Panc1 (cell line): ENCODE measurements around the gene MAP3K7. TPM values are rescaled to one million over a fixed set of nuclear protein-coding genes. Genes with fewer than 3 reads are reported as not detected.

Experiments used
- ATAC-seq: fragments of 200-7000 bp; cut with Tn5 transposase; 2 replicates; pipeline ENCODE4 v1.9.1; 2020; ENCODE audit warnings: mild to moderate bottlenecking, moderate library complexity
- BruUV-seq: library from RNA; stranded (reverse); fragments of 400-500 nt; replicated peaks from 2 replicates; lab custom pipeline; 2021; lab: Mats Ljungman, UMichigan
- CTCF ChIA-PET: fragments of 300-600 bp; sonication (Branson Sonifier 250); formaldehyde crosslinking; loops from one replicate; lab custom pipeline; 2022; ENCODE audit warnings: antibody characterized with exemption; lab: Charles Lee
- POLR2A ChIA-PET: fragments of 300-600 bp; sonication (Branson Sonifier 250); formaldehyde crosslinking; loops from one replicate; lab custom pipeline; 2022; ENCODE audit warnings: antibody characterized with exemption; lab: Charles Lee
- DNase-seq: peaks from one replicate; pipeline ENCODE4 v3.0.0-alpha.2; 2010; ENCODE audit warnings: low read depth, low spot score
- H3K27ac ChIP-seq: 2 replicates; pipeline ENCODE4 v1.5.1; 2011; ENCODE audit warnings: mild to moderate bottlenecking, low read length, inconsistent platforms
- H3K27me3 ChIP-seq: fragments of 200-500 bp; sonication (Bioruptor generic); 2 replicates; pipeline ENCODE4 v1.6.0; 2014; ENCODE audit warnings: low read length, inconsistent platforms; ENCODE audit not compliant: control insufficient read depth, insufficient read depth
- H3K36me3 ChIP-seq: fragments of 200-500 bp; sonication (Bioruptor generic); 2 replicates; pipeline ENCODE4 v1.5.1; 2014; ENCODE audit warnings: inconsistent platforms, mild to moderate bottlenecking, low read length, moderate library complexity; ENCODE audit not compliant: control insufficient read depth, insufficient read depth
- H3K4me1 ChIP-seq: 2 replicates; pipeline ENCODE4 v1.5.1; 2011; ENCODE audit warnings: inconsistent platforms, mild to moderate bottlenecking, low read length, moderate library complexity; ENCODE audit not compliant: control insufficient read depth, insufficient read depth
- H3K4me3 ChIP-seq, 2 experiments: 2 replicates each; pipeline ENCODE4 v1.5.1; 2011 to 2012; ENCODE audit warnings: low read depth in 2 of 2, low read length in 2 of 2, mild to moderate bottlenecking in 2 of 2, inconsistent platforms in 1 of 2, moderate library complexity in 1 of 2
- H3K9me3 ChIP-seq: fragments of 200-500 bp; sonication (Bioruptor generic); 2 replicates; pipeline ENCODE4 v1.5.1; 2014; ENCODE audit warnings: low read depth, mild to moderate bottlenecking, inconsistent platforms, low read length, moderate library complexity; ENCODE audit not compliant: control insufficient read depth, insufficient read depth
- POLR2AphosphoS5 ChIP-seq: IDR thresholded peaks from 2 replicates; pipeline ENCODE4 v1.6.1; 2012; ENCODE audit warnings: mild to moderate bottlenecking, low read depth, low read length, moderate library complexity
- SIN3A ChIP-seq: IDR thresholded peaks from 2 replicates; pipeline ENCODE4 v1.6.1; 2012; ENCODE audit warnings: low read depth, mild to moderate bottlenecking, low read length, moderate library complexity, borderline replicate concordance; ENCODE audit not compliant: insufficient read depth
- TCF7L2 ChIP-seq: IDR thresholded peaks from 2 replicates; pipeline ENCODE4 v1.6.1; 2011; ENCODE audit warnings: mild to moderate bottlenecking, low read depth, low read length, inconsistent platforms
- in situ Hi-C: cut with HindIII; loops from 2 replicates; pipeline ENCODE4 v1.10.0; 2016; ENCODE audit warnings: low sequenced_read_pairs, low pct_unique_long_range_greater_than_20kb
- intact Hi-C: fragments of 100-400 bp; cut with micrococcal nuclease; formaldehyde crosslinking; loops from one replicate; pipeline ENCODE4 v1.10.0; 2022; ENCODE audit not compliant: unreplicated experiment
- total RNA-seq: library from RNA; stranded (reverse); gene quantifications from one replicate; pipeline ENCODE4 v1.2.1, GENCODE V29; 2021; ENCODE audit not compliant: unreplicated experiment
- TF ChIP-seq, protein P1 (sequence below): fragments of 450-650 bp; IDR thresholded peaks from 2 replicates; pipeline ENCODE4 v1.5.1; 2017; ENCODE audit warnings: mild to moderate bottlenecking
- TF ChIP-seq, protein P2 (sequence below), 2 experiments: IDR thresholded peaks; 2 replicates each; pipeline ENCODE4 v1.6.1; 2011 to 2012; ENCODE audit warnings: low read depth in 2 of 2, control low read depth in 1 of 2, low read length in 1 of 2, mild to moderate bottlenecking in 1 of 2, moderate library complexity in 1 of 2; ENCODE audit not compliant: insufficient read depth in 1 of 2

MAP3K7 gene
- total RNA-seq, 1 experiment from 2014 or later = 33.1 TPM

DNA sequence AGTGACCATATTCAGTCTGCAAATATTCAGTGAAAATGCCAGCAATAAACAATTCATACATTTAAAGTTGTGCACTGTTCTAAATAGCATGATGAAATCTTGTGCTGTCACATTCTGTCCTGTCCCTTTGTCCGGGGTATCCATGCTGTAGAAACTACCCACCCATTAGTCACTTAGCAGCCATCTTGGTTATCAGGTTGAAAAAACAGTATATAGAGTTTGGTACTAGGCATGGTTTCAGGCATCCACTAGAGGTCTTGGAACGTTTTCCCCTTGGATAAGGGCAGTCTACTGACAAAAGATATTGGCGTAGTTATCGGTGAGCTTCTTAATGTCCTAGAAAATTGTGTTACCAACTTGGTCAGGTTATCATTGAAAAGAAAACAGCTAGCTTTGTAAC is 12.3 kb upstream of the MAP3K7 start:
- no peaks in the 10 kb centered on the region; the same call in 1 of the 2 replicates for H3K36me3 ChIP-seq
- ATAC-seq (no peak), DNase-seq (no peak)
- H3K27ac ChIP-seq = no peak overlapping the region
- ChIA-PET CTCF (no interaction called here), POLR2A (no interaction called here)
- H3K4me1 ChIP-seq = no peaks in the 10 kb centered on the region; the same call in 1 of the 2 replicates
- no peaks in the 10 kb centered on the region for H3K9me3 ChIP-seq
- no peak overlapping the region for H3K4me3 ChIP-seq
- peaks cover 4% of the 10 kb centered on the region for H3K27me3 ChIP-seq
- in situ Hi-C loops = no loop called here
- no TSS peak for BruUV-seq
- intact Hi-C loops = no loop called here
- TF ChIP-seq, protein P1, sequence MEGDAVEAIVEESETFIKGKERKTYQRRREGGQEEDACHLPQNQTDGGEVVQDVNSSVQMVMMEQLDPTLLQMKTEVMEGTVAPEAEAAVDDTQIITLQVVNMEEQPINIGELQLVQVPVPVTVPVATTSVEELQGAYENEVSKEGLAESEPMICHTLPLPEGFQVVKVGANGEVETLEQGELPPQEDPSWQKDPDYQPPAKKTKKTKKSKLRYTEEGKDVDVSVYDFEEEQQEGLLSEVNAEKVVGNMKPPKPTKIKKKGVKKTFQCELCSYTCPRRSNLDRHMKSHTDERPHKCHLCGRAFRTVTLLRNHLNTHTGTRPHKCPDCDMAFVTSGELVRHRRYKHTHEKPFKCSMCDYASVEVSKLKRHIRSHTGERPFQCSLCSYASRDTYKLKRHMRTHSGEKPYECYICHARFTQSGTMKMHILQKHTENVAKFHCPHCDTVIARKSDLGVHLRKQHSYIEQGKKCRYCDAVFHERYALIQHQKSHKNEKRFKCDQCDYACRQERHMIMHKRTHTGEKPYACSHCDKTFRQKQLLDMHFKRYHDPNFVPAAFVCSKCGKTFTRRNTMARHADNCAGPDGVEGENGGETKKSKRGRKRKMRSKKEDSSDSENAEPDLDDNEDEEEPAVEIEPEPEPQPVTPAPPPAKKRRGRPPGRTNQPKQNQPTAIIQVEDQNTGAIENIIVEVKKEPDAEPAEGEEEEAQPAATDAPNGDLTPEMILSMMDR = no peak
- TF ChIP-seq SIN3A = no peak
- no peak for TF ChIP-seq TCF7L2
- TF ChIP-seq, protein P2, sequence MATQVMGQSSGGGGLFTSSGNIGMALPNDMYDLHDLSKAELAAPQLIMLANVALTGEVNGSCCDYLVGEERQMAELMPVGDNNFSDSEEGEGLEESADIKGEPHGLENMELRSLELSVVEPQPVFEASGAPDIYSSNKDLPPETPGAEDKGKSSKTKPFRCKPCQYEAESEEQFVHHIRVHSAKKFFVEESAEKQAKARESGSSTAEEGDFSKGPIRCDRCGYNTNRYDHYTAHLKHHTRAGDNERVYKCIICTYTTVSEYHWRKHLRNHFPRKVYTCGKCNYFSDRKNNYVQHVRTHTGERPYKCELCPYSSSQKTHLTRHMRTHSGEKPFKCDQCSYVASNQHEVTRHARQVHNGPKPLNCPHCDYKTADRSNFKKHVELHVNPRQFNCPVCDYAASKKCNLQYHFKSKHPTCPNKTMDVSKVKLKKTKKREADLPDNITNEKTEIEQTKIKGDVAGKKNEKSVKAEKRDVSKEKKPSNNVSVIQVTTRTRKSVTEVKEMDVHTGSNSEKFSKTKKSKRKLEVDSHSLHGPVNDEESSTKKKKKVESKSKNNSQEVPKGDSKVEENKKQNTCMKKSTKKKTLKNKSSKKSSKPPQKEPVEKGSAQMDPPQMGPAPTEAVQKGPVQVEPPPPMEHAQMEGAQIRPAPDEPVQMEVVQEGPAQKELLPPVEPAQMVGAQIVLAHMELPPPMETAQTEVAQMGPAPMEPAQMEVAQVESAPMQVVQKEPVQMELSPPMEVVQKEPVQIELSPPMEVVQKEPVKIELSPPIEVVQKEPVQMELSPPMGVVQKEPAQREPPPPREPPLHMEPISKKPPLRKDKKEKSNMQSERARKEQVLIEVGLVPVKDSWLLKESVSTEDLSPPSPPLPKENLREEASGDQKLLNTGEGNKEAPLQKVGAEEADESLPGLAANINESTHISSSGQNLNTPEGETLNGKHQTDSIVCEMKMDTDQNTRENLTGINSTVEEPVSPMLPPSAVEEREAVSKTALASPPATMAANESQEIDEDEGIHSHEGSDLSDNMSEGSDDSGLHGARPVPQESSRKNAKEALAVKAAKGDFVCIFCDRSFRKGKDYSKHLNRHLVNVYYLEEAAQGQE (IDR thresholded peaks at IDR 0.05; ENCODE audit: insufficient read depth in 1 of 2, low read depth in 2 of 2, low read length in 1 of 2) = no peak
- TF ChIP-seq POLR2AphosphoS5 = no peak

DNA sequence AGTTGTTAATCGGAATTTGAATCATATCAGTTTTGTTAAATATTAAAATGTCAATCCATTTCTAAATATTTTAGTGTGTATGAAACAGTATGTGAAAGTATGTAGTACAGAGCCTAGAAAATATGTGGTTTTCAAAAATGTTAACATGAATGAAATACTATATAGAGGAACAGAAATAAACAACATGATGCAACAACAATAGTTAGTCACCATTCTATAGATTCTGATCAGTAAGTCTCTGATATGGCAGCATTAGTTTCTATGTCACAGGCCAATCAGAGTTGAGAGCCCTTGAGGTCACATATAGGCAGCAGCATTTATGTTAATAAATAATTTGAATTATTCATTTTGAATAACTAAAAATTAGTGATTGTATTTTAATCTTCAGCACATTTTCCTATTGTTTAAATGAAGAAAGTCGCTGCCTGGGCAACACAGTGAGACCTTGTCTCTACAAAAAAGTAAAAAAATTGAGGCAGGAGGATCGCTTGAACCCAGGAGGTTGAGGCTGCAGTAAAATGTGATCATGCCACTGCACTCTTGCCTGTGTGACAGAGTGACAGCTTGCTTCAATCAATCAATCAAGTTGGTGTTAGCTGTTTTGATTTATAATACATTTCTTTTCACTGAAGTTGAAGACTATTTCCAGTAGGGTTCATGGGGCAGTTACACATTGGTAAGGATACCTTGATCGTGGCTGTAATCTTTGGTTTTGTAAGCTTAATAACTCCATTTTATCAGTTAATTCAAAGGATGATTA is 11.5 kb upstream of the MAP3K7 start:
- BruUV-seq = no TSS peak
- ChIA-PET POLR2A (no interaction called here), CTCF (no interaction called here)
- DNase-seq (no peak), ATAC-seq (no peak)
- no peaks in the 10 kb centered on the region for H3K9me3 ChIP-seq
- H3K27me3 ChIP-seq = peaks cover 6% of the 10 kb centered on the region
- no peak overlapping the region for H3K27ac ChIP-seq
- H3K36me3 ChIP-seq = no peaks in the 10 kb centered on the region; the same call in 1 of the 2 replicates
- intact Hi-C loops = no loop called here
- no peaks in the 10 kb centered on the region; the same call in 1 of the 2 replicates for H3K4me1 ChIP-seq
- in situ Hi-C loops = no loop called here
- H3K4me3 ChIP-seq = no peak overlapping the region
- TF ChIP-seq, protein P1 = no peak
- no peak for TF ChIP-seq TCF7L2
- no peak for TF ChIP-seq POLR2AphosphoS5
- TF ChIP-seq SIN3A = no peak
- TF ChIP-seq, protein P2 (IDR thresholded peaks at IDR 0.05; ENCODE audit: insufficient read depth in 1 of 2, low read depth in 2 of 2, low read length in 1 of 2) = no peak
